ENCODE results near the gene C22orf39.

C22orf39 gene

GRCh38 chr22:19476023-19476422 is 28.5 kb upstream of the C22orf39 start:
- DNase-seq: no peak

- no peak for DNase-seq
Observed at GRCh38 chr22:19473578-19473977, 26.1 kb upstream of the C22orf39 start.

GRCh38 chr22:19472233-19472632 is 24.7 kb upstream of the C22orf39 start:
- no peak for DNase-seq

- no peak for DNase-seq
Observed at GRCh38 chr22:19471572-19471971, 24.1 kb upstream of the C22orf39 start.

GRCh38 chr22:19470010-19470409 is 22.5 kb upstream of the C22orf39 start:
- DNase-seq: no peak

GRCh38 chr22:19469421-19469820 is 21.9 kb upstream of the C22orf39 start:
- DNase-seq: no peak

- DNase-seq: no peak
Observed at GRCh38 chr22:19467912-19468311, 20.4 kb upstream of the C22orf39 start.

- DNase-seq: no peak
Observed at GRCh38 chr22:19466848-19467752, 19.6 kb upstream of the C22orf39 start.

- no peak for DNase-seq
Observed at GRCh38 chr22:19466126-19466716, 18.7 kb upstream of the C22orf39 start.

GRCh38 chr22:19464975-19465374 is 17.5 kb upstream of the C22orf39 start:
- DNase-seq: no peak

GRCh38 chr22:19464546-19464945 is 17.0 kb upstream of the C22orf39 start:
- no peak for DNase-seq

- DNase-seq: no peak
Observed at GRCh38 chr22:19463491-19464469, 16.3 kb upstream of the C22orf39 start.

GRCh38 chr22:19463008-19463407 is 15.5 kb upstream of the C22orf39 start:
- no peak for DNase-seq

GRCh38 chr22:19461506-19461905 is 14.0 kb upstream of the C22orf39 start:
- DNase-seq: no peak

- no peak for DNase-seq
Observed at GRCh38 chr22:19460036-19460435, 12.5 kb upstream of the C22orf39 start.

GRCh38 chr22:19457828-19458428 is 10.4 kb upstream of the C22orf39 start:
- DNase-seq: no peak

- DNase-seq: no peak
Observed at GRCh38 chr22:19456541-19456940, 9.0 kb upstream of the C22orf39 start.

GRCh38 chr22:19455585-19456370 is 8.3 kb upstream of the C22orf39 start:
- no peak for DNase-seq

GRCh38 chr22:19455033-19455432 is 7.5 kb upstream of the C22orf39 start:
- DNase-seq: no peak

- no peak for DNase-seq
Observed at GRCh38 chr22:19454156-19454555, 6.6 kb upstream of the C22orf39 start.

- no peak for DNase-seq
Observed at GRCh38 chr22:19453718-19454117, 6.2 kb upstream of the C22orf39 start.

GRCh38 chr22:19451570-19451969 is 4.1 kb upstream of the C22orf39 start:
- DNase-seq: no peak

Data from CD4-positive, alpha-beta T cell treated with Interleukin-4 for 1 hour (primary cell).